ENCODE data around the gene TFR2. TPM values are rescaled to one million over a fixed set of nuclear protein-coding genes. Genes with fewer than 3 reads are reported as not detected.

The TFR2 gene
- total RNA-seq, 1 donor = under 0.01 TPM

DNA sequence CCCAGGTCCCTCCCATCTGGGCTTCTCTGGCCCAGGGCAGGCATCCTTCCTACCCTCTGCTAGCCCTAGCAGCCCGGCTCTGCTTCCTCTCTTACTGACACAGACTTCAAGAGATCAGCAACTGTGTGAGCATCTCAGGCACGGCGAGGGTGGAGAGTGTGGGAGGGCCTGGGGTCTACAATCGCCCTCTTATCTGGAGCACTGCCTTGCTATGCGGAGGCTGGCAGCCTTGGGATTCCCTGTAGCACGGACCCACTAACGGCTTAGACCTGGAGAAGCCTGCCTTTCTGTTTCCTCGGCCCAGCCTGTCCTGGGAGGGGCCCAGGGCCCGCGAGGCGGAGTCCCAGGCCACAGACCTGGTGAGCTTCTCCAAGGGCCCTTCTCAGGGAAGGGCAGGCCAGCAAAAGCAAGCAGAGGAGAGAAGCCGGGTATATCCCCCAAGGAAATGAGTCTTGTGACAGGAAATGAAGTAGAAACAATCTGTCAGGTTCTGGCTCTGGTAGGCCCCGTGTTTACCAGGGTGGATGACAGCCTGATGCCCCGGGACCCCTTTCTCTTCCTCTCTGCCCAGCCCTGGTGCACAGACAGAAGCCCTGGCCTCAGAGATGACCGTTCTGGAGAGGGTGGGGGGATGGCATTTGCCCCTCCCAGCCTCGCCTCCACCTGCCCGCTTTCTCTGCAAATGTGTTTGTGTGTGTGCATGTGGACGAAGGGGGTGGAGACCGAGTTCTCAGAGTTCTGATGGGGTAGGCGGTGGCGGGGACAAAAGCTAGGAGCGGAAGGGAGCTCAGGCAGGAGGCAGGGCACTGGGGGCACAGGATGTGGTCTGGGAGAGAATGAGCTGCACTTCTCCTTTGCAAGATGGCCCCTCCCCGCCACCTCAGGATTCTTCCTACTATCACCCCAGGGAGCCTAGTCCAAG lies 58.0 kb downstream of the TFR2 start:
- Histone ChIP-seq H2AFZ (ENCODE audit: low read length) (no peak overlapping the region), H3K27ac (ENCODE audit: low read depth, low read length) (peak overlapping the region; percentile 47), H3K79me2 (ENCODE audit: insufficient read depth, low read length) (peaks cover 47% of the 10 kb centered on the region)

DNA sequence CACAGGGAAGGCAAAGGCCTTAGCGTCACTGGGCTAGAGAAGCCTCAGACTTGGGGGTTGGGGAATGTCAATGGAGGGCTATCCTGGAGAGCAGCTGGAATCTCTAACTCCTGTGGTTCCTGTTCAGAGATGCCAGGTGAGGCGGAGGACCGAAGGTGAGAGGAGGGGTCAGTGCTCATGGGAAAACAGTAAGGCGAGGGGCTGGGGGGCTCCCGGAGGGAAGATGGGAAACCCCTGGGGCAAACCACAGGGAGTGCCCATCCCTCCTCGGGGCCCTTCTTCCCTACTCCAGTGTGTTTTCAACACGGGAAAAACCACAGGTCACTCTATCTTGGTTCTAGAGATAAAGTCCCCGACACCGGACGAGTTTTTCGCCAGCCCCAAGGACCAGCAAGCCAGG lies 58.7 kb downstream of the TFR2 start:
- no peak overlapping the region for H3K4me3 ChIP-seq (ENCODE audit: insufficient read depth, low read length)

More for the DNA sequence above, 58.0 kb downstream of the TFR2 start:
- H3K27me3 ChIP-seq (ENCODE audit: insufficient read depth, low read length) = no peaks in the 10 kb centered on the region
- DNase-seq (ENCODE audit: insufficient read length, low spot score, missing footprints) = peak; percentile 93
- peak overlapping the region; percentile 88 for H3K4me2 ChIP-seq (ENCODE audit: insufficient read depth, low read length)
- H3K4me3 ChIP-seq (ENCODE audit: insufficient read depth, low read length) = peak overlapping the region; percentile 37
- H3K9me3 ChIP-seq (ENCODE audit: low read depth, low read length) = no peaks in the 10 kb centered on the region
- H3K4me1 ChIP-seq (ENCODE audit: insufficient read depth, low read length) = peaks cover 23% of the 10 kb centered on the region
- peaks cover 41% of the 10 kb centered on the region for H4K20me1 ChIP-seq (ENCODE audit: insufficient read depth, low read length)
- TF ChIP-seq, protein P1, sequence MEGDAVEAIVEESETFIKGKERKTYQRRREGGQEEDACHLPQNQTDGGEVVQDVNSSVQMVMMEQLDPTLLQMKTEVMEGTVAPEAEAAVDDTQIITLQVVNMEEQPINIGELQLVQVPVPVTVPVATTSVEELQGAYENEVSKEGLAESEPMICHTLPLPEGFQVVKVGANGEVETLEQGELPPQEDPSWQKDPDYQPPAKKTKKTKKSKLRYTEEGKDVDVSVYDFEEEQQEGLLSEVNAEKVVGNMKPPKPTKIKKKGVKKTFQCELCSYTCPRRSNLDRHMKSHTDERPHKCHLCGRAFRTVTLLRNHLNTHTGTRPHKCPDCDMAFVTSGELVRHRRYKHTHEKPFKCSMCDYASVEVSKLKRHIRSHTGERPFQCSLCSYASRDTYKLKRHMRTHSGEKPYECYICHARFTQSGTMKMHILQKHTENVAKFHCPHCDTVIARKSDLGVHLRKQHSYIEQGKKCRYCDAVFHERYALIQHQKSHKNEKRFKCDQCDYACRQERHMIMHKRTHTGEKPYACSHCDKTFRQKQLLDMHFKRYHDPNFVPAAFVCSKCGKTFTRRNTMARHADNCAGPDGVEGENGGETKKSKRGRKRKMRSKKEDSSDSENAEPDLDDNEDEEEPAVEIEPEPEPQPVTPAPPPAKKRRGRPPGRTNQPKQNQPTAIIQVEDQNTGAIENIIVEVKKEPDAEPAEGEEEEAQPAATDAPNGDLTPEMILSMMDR (IDR thresholded peaks at IDR 0.05; ENCODE audit: extremely low read depth, low read depth, low read length) = no peak
- H3K36me3 ChIP-seq (ENCODE audit: insufficient read depth, low read length) = peaks cover 39% of the 10 kb centered on the region

GRCh38 chr7:100582041-100582579 lies 59.2 kb downstream of the TFR2 start:
- H3K4me2 ChIP-seq (ENCODE audit: insufficient read depth, low read length) = no peak overlapping the region
- peaks cover 41% of the 10 kb centered on the region for H4K20me1 ChIP-seq (ENCODE audit: insufficient read depth, low read length)
- H3K4me1 ChIP-seq (ENCODE audit: insufficient read depth, low read length) = peaks cover 23% of the 10 kb centered on the region
- H3K36me3 ChIP-seq (ENCODE audit: insufficient read depth, low read length) = peaks cover 46% of the 10 kb centered on the region
- DNase-seq (ENCODE audit: insufficient read length, low spot score, missing footprints) = peak; percentile 48
- TF ChIP-seq, protein P1 (IDR thresholded peaks at IDR 0.05; ENCODE audit: extremely low read depth, low read depth, low read length) = no peak
- no peaks in the 10 kb centered on the region for H3K27me3 ChIP-seq (ENCODE audit: insufficient read depth, low read length)
- no peaks in the 10 kb centered on the region for H3K9me3 ChIP-seq (ENCODE audit: low read depth, low read length)
- H3K4me3 ChIP-seq (ENCODE audit: insufficient read depth, low read length) = no peak overlapping the region
- H2AFZ ChIP-seq (ENCODE audit: low read length) = no peak overlapping the region
- H3K79me2 ChIP-seq (ENCODE audit: insufficient read depth, low read length) = peaks cover 47% of the 10 kb centered on the region
- H3K27ac ChIP-seq (ENCODE audit: low read depth, low read length) = peak overlapping the region; percentile 47

More for the DNA sequence above, 58.7 kb downstream of the TFR2 start:
- no peaks in the 10 kb centered on the region for H3K27me3 ChIP-seq (ENCODE audit: insufficient read depth, low read length)
- peak overlapping the region; percentile 47 for H3K27ac ChIP-seq (ENCODE audit: low read depth, low read length)
- peaks cover 47% of the 10 kb centered on the region for H3K79me2 ChIP-seq (ENCODE audit: insufficient read depth, low read length)
- TF ChIP-seq, protein P1 (IDR thresholded peaks at IDR 0.05; ENCODE audit: extremely low read depth, low read depth, low read length) = no peak
- no peak overlapping the region for H2AFZ ChIP-seq (ENCODE audit: low read length)
- H3K36me3 ChIP-seq (ENCODE audit: insufficient read depth, low read length) = peaks cover 46% of the 10 kb centered on the region
- H3K9me3 ChIP-seq (ENCODE audit: low read depth, low read length) = no peaks in the 10 kb centered on the region
- H4K20me1 ChIP-seq (ENCODE audit: insufficient read depth, low read length) = peaks cover 41% of the 10 kb centered on the region
- H3K4me2 ChIP-seq (ENCODE audit: insufficient read depth, low read length) = no peak overlapping the region
- DNase-seq (ENCODE audit: insufficient read length, low spot score, missing footprints) = no peak
- peaks cover 23% of the 10 kb centered on the region for H3K4me1 ChIP-seq (ENCODE audit: insufficient read depth, low read length)
